IPS-18a (cell line): ENCODE data around the gene LTBP2.
"Not testable (repeated sequence)": the region's sequence is repeated elsewhere in the genome, so short reads cannot be mapped to it uniquely, and the experiment has no call there.

Experiments used
- H3K27ac ChIP-seq: one replicate; pipeline ENCODE4 v1.5.1; 2013; ENCODE audit warnings: low read length
- H3K27me3 ChIP-seq: one replicate; pipeline ENCODE4 v1.6.1; 2013; ENCODE audit warnings: mild to moderate bottlenecking, low read length; ENCODE audit not compliant: control insufficient read depth, insufficient read depth
- H3K36me3 ChIP-seq: one replicate; pipeline ENCODE4 v1.6.1; 2013; ENCODE audit warnings: low read depth, low read length; ENCODE audit not compliant: control insufficient read depth
- H3K4me1 ChIP-seq: one replicate; pipeline ENCODE4 v1.6.1; 2013; ENCODE audit warnings: low read depth, low read length; ENCODE audit not compliant: control insufficient read depth
- H3K4me3 ChIP-seq: one replicate; pipeline ENCODE4 v1.5.1; 2013; ENCODE audit warnings: low read length
- H3K9ac ChIP-seq: one replicate; pipeline ENCODE4 v1.6.1; 2013; ENCODE audit warnings: mild to moderate bottlenecking, low read length, moderate library complexity
- H3K9me3 ChIP-seq: one replicate; pipeline ENCODE4 v1.6.1; 2013; ENCODE audit warnings: low read depth, low read length; ENCODE audit not compliant: control insufficient read depth

The LTBP2 gene

GRCh38 chr14:74538411-74539391, 73.3 kb downstream of the LTBP2 start:
- Histone ChIP-seq H3K9ac (no peak overlapping the region), H3K4me1 (no peaks in the 10 kb centered on the region), H3K36me3 (no peaks in the 10 kb centered on the region), H3K27ac (no peak overlapping the region), H3K27me3 (no peaks in the 10 kb centered on the region), H3K9me3 (no peaks in the 10 kb centered on the region), H3K4me3 (no peak overlapping the region)

DNA sequence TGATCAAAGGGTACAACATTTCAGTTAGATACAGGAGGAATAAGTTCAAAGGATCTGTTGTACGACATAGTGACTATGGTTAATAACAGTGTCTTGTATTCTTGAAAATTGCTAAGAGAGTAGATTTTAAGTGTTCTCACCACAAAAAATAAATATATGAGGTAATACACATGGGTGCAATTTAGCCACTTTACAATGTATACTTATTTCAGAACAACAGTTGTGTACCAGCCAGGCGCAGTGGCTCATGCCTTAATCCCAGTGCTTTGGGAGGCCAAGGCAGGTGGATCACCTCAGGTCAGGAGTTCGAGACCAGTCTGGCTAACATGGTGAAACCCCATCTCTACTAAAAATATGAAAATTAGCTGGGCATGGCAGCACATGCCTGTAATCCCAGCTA, 75.7 kb downstream of the LTBP2 start:
- H3K9ac ChIP-seq, H3K36me3 ChIP-seq, H3K9me3 ChIP-seq, H3K27ac ChIP-seq, H3K4me1 ChIP-seq, H3K4me3 ChIP-seq, H3K27me3 ChIP-seq: not testable (repeated sequence)

GRCh38 chr14:74535756-74536325, 76.2 kb downstream of the LTBP2 start:
- Histone ChIP-seq H3K9ac (no peak overlapping the region), H3K9me3 (no peaks in the 10 kb centered on the region), H3K27ac (no peak overlapping the region), H3K36me3 (no peaks in the 10 kb centered on the region), H3K27me3 (no peaks in the 10 kb centered on the region), H3K4me3 (no peak overlapping the region), H3K4me1 (no peaks in the 10 kb centered on the region)

DNA sequence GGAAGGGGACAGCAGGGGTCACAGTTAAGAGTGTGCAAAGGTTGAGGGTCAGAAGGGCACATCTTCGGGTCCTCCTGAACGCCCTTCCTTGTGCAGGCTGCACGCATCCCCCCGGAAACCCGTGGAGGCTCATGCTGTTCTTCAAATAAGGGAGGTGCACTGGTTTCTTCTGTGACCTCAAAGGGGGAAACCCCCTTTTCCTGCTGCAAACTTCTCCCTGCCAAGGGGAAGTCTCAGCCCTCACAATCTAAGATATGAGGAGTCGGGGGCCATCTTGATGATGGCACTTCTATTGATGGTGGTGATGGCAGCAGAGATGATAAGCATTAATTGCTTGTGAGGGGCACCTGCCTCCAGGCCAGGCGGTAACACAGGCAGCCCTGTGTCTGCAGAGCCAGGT, 78.5 kb downstream of the LTBP2 start:
- no peak overlapping the region for H3K4me3 ChIP-seq

GRCh38 chr14:74532246-74532645, 79.8 kb downstream of the LTBP2 start:
- Histone ChIP-seq H3K36me3 (no peaks in the 10 kb centered on the region), H3K27ac (no peak overlapping the region), H3K9me3 (no peaks in the 10 kb centered on the region), H3K27me3 (no peaks in the 10 kb centered on the region), H3K4me3 (no peak overlapping the region), H3K9ac (no peak overlapping the region), H3K4me1 (no peaks in the 10 kb centered on the region)

More for the DNA sequence above, 78.5 kb downstream of the LTBP2 start:
- no peak overlapping the region for H3K27ac ChIP-seq
- no peaks in the 10 kb centered on the region for H3K27me3 ChIP-seq
- H3K36me3 ChIP-seq: no peaks in the 10 kb centered on the region
- H3K9ac ChIP-seq: no peak overlapping the region
- H3K9me3 ChIP-seq: no peaks in the 10 kb centered on the region
- H3K4me1 ChIP-seq: no peaks in the 10 kb centered on the region

- Histone ChIP-seq H3K4me3 (no peak overlapping the region), H3K27ac (no peak overlapping the region), H3K9ac (no peak overlapping the region), H3K27me3 (no peaks in the 10 kb centered on the region), H3K36me3 (no peaks in the 10 kb centered on the region), H3K9me3 (no peaks in the 10 kb centered on the region), H3K4me1 (no peaks in the 10 kb centered on the region)
Measured at GRCh38 chr14:74531467-74531866, 80.6 kb downstream of the LTBP2 start.

DNA sequence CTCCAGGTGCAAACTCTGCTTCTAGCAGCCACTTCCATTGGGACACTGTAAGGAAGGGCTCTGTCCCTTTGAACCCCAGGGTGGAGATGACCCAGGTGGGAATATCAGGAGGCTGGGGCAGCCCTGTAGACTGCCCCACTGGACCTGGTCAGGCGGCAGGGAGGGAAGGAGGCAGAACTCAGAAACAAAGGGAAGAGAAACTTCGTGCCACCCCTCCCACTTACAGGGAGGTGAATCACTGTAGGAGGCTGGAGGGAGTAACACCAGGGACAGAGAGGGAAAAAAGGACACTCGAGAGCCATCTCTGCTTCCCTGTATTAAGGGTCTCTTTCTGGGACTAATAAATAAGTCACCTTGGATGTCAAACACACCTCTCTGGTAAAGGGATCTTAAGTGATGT, 81.0 kb downstream of the LTBP2 start:
- H3K36me3 ChIP-seq: no peaks in the 10 kb centered on the region
- H3K9me3 ChIP-seq: no peaks in the 10 kb centered on the region
- no peak overlapping the region for H3K4me3 ChIP-seq
- H3K9ac ChIP-seq: no peak overlapping the region
- H3K4me1 ChIP-seq: no peaks in the 10 kb centered on the region
- H3K27ac ChIP-seq: no peak overlapping the region
- no peaks in the 10 kb centered on the region for H3K27me3 ChIP-seq

GRCh38 chr14:74528886-74529285, 83.2 kb downstream of the LTBP2 start:
- Histone ChIP-seq H3K27me3 (no peaks in the 10 kb centered on the region), H3K4me1 (no peaks in the 10 kb centered on the region)

DNA sequence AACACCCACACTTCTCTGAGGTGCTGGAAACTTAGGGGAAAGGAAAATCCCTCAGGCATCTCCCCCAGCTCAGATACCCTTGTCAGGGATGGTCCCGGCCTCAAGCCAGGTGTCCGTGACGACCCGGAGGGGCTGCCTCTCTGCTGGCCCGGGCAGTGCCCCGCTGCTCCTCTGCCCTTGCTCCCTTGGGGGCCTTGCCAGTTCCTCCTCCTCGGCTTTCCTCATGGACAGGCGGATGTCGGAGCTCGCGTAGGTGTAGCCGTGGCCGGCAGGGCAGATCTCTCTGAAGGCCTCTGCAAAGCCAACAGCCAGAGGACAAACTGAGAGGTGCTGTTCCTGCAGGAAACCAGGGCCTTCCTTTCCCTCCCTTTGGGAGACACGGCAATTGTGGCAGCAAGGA, 83.6 kb downstream of the LTBP2 start:
- no peak overlapping the region for H3K27ac ChIP-seq
- no peak overlapping the region for H3K9ac ChIP-seq
- H3K4me3 ChIP-seq: no peak overlapping the region
- H3K27me3 ChIP-seq: no peaks in the 10 kb centered on the region
- H3K9me3 ChIP-seq: no peaks in the 10 kb centered on the region
- H3K36me3 ChIP-seq: no peaks in the 10 kb centered on the region
- H3K4me1 ChIP-seq: no peaks in the 10 kb centered on the region

More at GRCh38 chr14:74528886-74529285, 83.2 kb downstream of the LTBP2 start:
- no peaks in the 10 kb centered on the region for H3K36me3 ChIP-seq
- no peak overlapping the region for H3K9ac ChIP-seq
- H3K9me3 ChIP-seq: no peaks in the 10 kb centered on the region
- no peak overlapping the region for H3K27ac ChIP-seq
- H3K4me3 ChIP-seq: no peak overlapping the region

GRCh38 chr14:74527736-74528280, 84.2 kb downstream of the LTBP2 start:
- Histone ChIP-seq H3K4me1 (no peaks in the 10 kb centered on the region), H3K27me3 (no peaks in the 10 kb centered on the region), H3K9ac (no peak overlapping the region), H3K36me3 (no peaks in the 10 kb centered on the region), H3K27ac (no peak overlapping the region), H3K4me3 (no peak overlapping the region), H3K9me3 (no peaks in the 10 kb centered on the region)

DNA sequence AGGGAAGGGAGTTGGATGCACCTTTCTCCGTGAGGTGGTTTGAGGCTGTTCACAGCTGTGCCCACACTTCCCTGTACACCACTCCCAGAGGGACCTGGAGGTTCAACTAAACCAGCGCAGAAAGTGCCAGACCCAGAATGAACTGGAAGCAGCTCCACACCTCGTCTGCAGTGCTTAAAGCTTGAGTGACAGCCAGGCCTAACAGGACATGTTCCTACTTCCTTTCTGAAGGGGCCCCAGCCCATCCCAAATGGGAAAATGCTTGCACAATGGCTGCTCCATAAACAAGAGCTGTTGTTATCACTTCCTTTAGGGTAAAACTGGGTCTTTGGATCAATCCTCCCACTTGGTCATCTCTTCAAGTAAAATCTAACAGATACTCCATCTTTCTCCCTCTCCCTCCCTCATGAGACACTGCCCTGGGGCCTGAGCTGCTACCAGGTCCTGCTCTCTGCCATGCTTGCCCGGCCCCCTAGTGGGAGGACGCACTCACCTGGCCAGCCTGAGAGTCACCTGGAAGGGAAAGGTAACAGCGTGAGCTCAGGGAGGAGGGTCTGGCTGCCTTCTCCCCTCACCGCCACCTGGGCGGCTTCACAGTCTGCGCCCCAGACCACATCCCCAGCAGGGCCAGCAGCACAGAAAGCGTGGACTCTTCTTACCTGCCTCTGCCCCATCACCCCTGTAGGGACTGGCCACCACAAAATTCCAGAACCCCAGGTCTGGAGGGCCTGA, 85.0 kb downstream of the LTBP2 start:
- Histone ChIP-seq H3K9me3 (no peaks in the 10 kb centered on the region), H3K4me1 (no peaks in the 10 kb centered on the region), H3K4me3 (no peak overlapping the region), H3K36me3 (no peaks in the 10 kb centered on the region), H3K9ac (no peak overlapping the region), H3K27ac (no peak overlapping the region), H3K27me3 (no peaks in the 10 kb centered on the region)
